WTC11 (cell line): ENCODE results near the gene AP5B1. TPM values are rescaled to one million over a fixed set of nuclear protein-coding genes. Genes with fewer than 3 reads are reported as not detected.

Experiments
- ATAC-seq: fragments of 200-7000 bp; cut with Tn5 transposase; 2 replicates; pipeline ENCODE4 v1.10.0; 2021; ENCODE audit warnings: mild to moderate bottlenecking, moderate library complexity
- CTCF ChIA-PET: fragments of 300-600 bp; sonication (Branson Sonifier 250); formaldehyde crosslinking; loops from one replicate; lab custom pipeline; 2021; ENCODE audit warnings: antibody characterized with exemption; lab: Charles Lee
- POLR2A ChIA-PET: fragments of 350-600 bp; sonication (Branson Sonifier 250); formaldehyde crosslinking; loops from one replicate; lab custom pipeline; 2021; ENCODE audit warnings: antibody characterized with exemption; lab: Charles Lee
- DNase-seq: peaks from one replicate; pipeline ENCODE4 v3.0.0; 2021; ENCODE audit warnings: low spot score
- H3K27ac Mint-ChIP-seq: 2 replicates; pipeline ENCODE4 v1.8.0; 2021; ENCODE audit warnings: mixed read lengths
- H3K27me3 Mint-ChIP-seq: 2 replicates; pipeline ENCODE4 v1.8.0; 2021; ENCODE audit warnings: low read depth, mild to moderate bottlenecking, moderate library complexity, mixed read lengths
- H3K36me3 Mint-ChIP-seq: 2 replicates; pipeline ENCODE4 v1.8.0; 2021; ENCODE audit warnings: mixed read lengths
- H3K4me1 Mint-ChIP-seq: 2 replicates; pipeline ENCODE4 v1.8.0; 2022; ENCODE audit warnings: mixed read lengths
- H3K4me3 Mint-ChIP-seq: 2 replicates; pipeline ENCODE4 v1.8.0; 2021; ENCODE audit warnings: mild to moderate bottlenecking, moderate library complexity, mixed read lengths
- H3K9me3 Mint-ChIP-seq: 2 replicates; pipeline ENCODE4 v1.8.0; 2021; ENCODE audit warnings: mixed read lengths
- CBFB ChIP-seq: sonication (generic); formaldehyde crosslinking; IDR thresholded peaks from 2 replicates; pipeline ENCODE4 v1.8.1; 2022; ENCODE audit warnings: mild to moderate bottlenecking, low read depth, missing genetic modification reagents
- CREB1 ChIP-seq: sonication (generic); formaldehyde crosslinking; IDR thresholded peaks from 2 replicates; pipeline ENCODE4 v1.8.0; 2023; ENCODE audit warnings: mild to moderate bottlenecking, missing genetic modification reagents
- EMX1 ChIP-seq: fragments of 250-450 bp; sonication (Bioruptor Pico); IDR thresholded peaks from 2 replicates; pipeline ENCODE4 v1.8.0; 2021; ENCODE audit warnings: mild to moderate bottlenecking
- GTF2I ChIP-seq: fragments of 250-450 bp; sonication (Bioruptor Pico); conservative IDR thresholded peaks from 2 replicates; pipeline ENCODE4 v1.4.0; 2021; ENCODE audit warnings: mild to moderate bottlenecking
- JUN ChIP-seq: sonication (generic); formaldehyde crosslinking; IDR thresholded peaks from 2 replicates; pipeline ENCODE4 v1.8.0; 2023; ENCODE audit warnings: mild to moderate bottlenecking, missing genetic modification reagents
- MYBL2 ChIP-seq: sonication (generic); formaldehyde crosslinking; IDR thresholded peaks from 2 replicates; pipeline ENCODE4 v1.8.1; 2023; ENCODE audit warnings: mild to moderate bottlenecking, moderate library complexity, missing genetic modification reagents
- RORB ChIP-seq: fragments of 250-450 bp; sonication (Bioruptor Pico); IDR thresholded peaks from 2 replicates; pipeline ENCODE4 v1.9.0; 2021; ENCODE audit warnings: mild to moderate bottlenecking
- SMAD3 ChIP-seq: sonication (generic); formaldehyde crosslinking; IDR thresholded peaks from 2 replicates; pipeline ENCODE4 v1.8.0; 2022; ENCODE audit warnings: missing genetic modification reagents, mild to moderate bottlenecking, borderline replicate concordance
- SMAD4 ChIP-seq: sonication (generic); formaldehyde crosslinking; IDR thresholded peaks from 2 replicates; pipeline ENCODE4 v1.8.0; 2022; ENCODE audit warnings: mild to moderate bottlenecking, missing genetic modification reagents
- ZNF263 ChIP-seq: sonication (generic); formaldehyde crosslinking; IDR thresholded peaks from 2 replicates; pipeline ENCODE4 v1.8.1; 2022; ENCODE audit warnings: low read depth, mild to moderate bottlenecking, moderate library complexity, missing genetic modification reagents
- ZNF416 ChIP-seq: fragments of 250-450 bp; sonication (Bioruptor Pico); IDR thresholded peaks from 2 replicates; pipeline ENCODE4 v1.9.0; 2021; ENCODE audit warnings: mild to moderate bottlenecking, inconsistent platforms
- ZNF671 ChIP-seq: fragments of 250-450 bp; sonication (Bioruptor Pico); IDR thresholded peaks from 2 replicates; pipeline ENCODE4 v1.8.0; 2021; ENCODE audit warnings: mild to moderate bottlenecking
- total RNA-seq: library from RNA; stranded (reverse); gene quantifications from 3 replicates; pipeline ENCODE4 v1.2.3, GENCODE V29; 2021
- TF ChIP-seq, protein P1 (sequence below): sonication (generic); formaldehyde crosslinking; IDR thresholded peaks from 2 replicates; pipeline ENCODE4 v1.8.1; 2023; ENCODE audit warnings: mild to moderate bottlenecking, missing genetic modification reagents
- TF ChIP-seq, protein P2 (sequence below): sonication (generic); formaldehyde crosslinking; IDR thresholded peaks from 2 replicates; pipeline ENCODE4 v1.8.1; 2023; ENCODE audit warnings: mild to moderate bottlenecking, missing genetic modification reagents
- TF ChIP-seq, protein P3 (sequence below): sonication (generic); formaldehyde crosslinking; IDR thresholded peaks from 2 replicates; pipeline ENCODE4 v1.8.0; 2023; ENCODE audit warnings: missing genetic modification reagents
- TF ChIP-seq, protein P4 (sequence below): sonication (generic); formaldehyde crosslinking; IDR thresholded peaks from 2 replicates; pipeline ENCODE4 v1.8.1; 2022; ENCODE audit warnings: mild to moderate bottlenecking, missing genetic modification reagents, moderate library complexity, borderline replicate concordance
- TF ChIP-seq, protein P5 (sequence below): sonication (generic); formaldehyde crosslinking; IDR thresholded peaks from 2 replicates; pipeline ENCODE4 v1.8.1; 2022; ENCODE audit warnings: low read depth, mild to moderate bottlenecking, moderate library complexity, missing genetic modification reagents, borderline replicate concordance
- TF ChIP-seq, protein P6 (sequence below): sonication (generic); formaldehyde crosslinking; conservative IDR thresholded peaks from 2 replicates; pipeline ENCODE4 v1.8.1; 2023; ENCODE audit warnings: mild to moderate bottlenecking, low read depth, missing genetic modification reagents, moderate library complexity
- TF ChIP-seq, protein P7 (sequence below): sonication (generic); formaldehyde crosslinking; IDR thresholded peaks from 2 replicates; pipeline ENCODE4 v1.8.1; 2023; ENCODE audit warnings: mild to moderate bottlenecking, missing genetic modification reagents, borderline replicate concordance

AP5B1 gene
- total RNA-seq, 1 experiment from 2014 or later: 17.2 TPM

DNA sequence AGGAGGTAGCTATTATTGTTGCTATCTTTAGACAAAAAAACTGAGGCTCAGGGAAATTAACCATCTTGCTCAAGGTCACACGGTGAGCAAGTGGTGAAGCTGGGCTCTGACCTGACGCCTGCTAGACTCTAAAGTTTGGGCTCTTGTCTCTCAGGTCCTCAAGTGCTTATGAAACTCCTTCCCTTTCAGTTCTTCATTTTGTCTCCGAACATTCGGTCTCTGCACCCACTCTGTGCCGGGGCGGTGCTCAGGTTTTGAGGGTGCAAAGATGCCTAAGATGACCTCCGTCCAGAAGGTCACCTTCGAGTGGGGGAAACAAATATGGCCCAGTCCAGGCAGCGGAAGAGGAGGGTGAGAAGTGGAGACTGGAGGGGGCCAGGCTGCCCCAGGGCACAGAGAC is 22.1 kb upstream of the AP5B1 start:
- DNase-seq: no peak
- Mint-ChIP-seq H3K4me1 (peaks cover 16% of the 10 kb centered on the region), H3K9me3 (no peaks in the 10 kb centered on the region), H3K36me3 (no peaks in the 10 kb centered on the region), H3K4me3 (no peak overlapping the region), H3K27ac (no peak overlapping the region), H3K27me3 (no peaks in the 10 kb centered on the region)
- ChIA-PET CTCF (interaction anchor here (1.4 to 11.3 kb wide), 4 partner anchors 23 to 82 kb away, joined by 3 to 130 read pairs (median 4); partner anchors contain the start of genes AP5B1 and MUS81), POLR2A (no interaction called here)
- no peak for ATAC-seq
- TF ChIP-seq CREB1 (no peak), EMX1 (CRISPR knock-in tag) (no peak), RORB (CRISPR knock-in tag) (no peak), ZNF263 (CRISPR knock-in tag) (no peak), MYBL2 (CRISPR knock-in tag) (no peak), SMAD4 (no peak), ZNF416 (CRISPR knock-in tag) (no peak), SMAD3 (no peak), CBFB (CRISPR knock-in tag) (no peak), GTF2I (no peak), JUN (CRISPR knock-in tag) (no peak), ZNF671 (no peak)
- TF ChIP-seq, protein P1, sequence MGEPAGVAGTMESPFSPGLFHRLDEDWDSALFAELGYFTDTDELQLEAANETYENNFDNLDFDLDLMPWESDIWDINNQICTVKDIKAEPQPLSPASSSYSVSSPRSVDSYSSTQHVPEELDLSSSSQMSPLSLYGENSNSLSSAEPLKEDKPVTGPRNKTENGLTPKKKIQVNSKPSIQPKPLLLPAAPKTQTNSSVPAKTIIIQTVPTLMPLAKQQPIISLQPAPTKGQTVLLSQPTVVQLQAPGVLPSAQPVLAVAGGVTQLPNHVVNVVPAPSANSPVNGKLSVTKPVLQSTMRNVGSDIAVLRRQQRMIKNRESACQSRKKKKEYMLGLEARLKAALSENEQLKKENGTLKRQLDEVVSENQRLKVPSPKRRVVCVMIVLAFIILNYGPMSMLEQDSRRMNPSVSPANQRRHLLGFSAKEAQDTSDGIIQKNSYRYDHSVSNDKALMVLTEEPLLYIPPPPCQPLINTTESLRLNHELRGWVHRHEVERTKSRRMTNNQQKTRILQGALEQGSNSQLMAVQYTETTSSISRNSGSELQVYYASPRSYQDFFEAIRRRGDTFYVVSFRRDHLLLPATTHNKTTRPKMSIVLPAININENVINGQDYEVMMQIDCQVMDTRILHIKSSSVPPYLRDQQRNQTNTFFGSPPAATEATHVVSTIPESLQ (CRISPR knock-in tag): no peak
- TF ChIP-seq, protein P2, sequence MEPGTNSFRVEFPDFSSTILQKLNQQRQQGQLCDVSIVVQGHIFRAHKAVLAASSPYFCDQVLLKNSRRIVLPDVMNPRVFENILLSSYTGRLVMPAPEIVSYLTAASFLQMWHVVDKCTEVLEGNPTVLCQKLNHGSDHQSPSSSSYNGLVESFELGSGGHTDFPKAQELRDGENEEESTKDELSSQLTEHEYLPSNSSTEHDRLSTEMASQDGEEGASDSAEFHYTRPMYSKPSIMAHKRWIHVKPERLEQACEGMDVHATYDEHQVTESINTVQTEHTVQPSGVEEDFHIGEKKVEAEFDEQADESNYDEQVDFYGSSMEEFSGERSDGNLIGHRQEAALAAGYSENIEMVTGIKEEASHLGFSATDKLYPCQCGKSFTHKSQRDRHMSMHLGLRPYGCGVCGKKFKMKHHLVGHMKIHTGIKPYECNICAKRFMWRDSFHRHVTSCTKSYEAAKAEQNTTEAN: no peak
- TF ChIP-seq, protein P3, sequence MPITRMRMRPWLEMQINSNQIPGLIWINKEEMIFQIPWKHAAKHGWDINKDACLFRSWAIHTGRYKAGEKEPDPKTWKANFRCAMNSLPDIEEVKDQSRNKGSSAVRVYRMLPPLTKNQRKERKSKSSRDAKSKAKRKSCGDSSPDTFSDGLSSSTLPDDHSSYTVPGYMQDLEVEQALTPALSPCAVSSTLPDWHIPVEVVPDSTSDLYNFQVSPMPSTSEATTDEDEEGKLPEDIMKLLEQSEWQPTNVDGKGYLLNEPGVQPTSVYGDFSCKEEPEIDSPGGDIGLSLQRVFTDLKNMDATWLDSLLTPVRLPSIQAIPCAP (CRISPR knock-in tag): no peak
- TF ChIP-seq, protein P4, sequence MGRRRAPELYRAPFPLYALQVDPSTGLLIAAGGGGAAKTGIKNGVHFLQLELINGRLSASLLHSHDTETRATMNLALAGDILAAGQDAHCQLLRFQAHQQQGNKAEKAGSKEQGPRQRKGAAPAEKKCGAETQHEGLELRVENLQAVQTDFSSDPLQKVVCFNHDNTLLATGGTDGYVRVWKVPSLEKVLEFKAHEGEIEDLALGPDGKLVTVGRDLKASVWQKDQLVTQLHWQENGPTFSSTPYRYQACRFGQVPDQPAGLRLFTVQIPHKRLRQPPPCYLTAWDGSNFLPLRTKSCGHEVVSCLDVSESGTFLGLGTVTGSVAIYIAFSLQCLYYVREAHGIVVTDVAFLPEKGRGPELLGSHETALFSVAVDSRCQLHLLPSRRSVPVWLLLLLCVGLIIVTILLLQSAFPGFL: no peak
- TF ChIP-seq, protein P5, sequence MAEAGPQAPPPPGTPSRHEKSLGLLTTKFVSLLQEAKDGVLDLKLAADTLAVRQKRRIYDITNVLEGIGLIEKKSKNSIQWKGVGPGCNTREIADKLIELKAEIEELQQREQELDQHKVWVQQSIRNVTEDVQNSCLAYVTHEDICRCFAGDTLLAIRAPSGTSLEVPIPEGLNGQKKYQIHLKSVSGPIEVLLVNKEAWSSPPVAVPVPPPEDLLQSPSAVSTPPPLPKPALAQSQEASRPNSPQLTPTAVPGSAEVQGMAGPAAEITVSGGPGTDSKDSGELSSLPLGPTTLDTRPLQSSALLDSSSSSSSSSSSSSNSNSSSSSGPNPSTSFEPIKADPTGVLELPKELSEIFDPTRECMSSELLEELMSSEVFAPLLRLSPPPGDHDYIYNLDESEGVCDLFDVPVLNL (CRISPR knock-in tag): no peak
- TF ChIP-seq, protein P6, sequence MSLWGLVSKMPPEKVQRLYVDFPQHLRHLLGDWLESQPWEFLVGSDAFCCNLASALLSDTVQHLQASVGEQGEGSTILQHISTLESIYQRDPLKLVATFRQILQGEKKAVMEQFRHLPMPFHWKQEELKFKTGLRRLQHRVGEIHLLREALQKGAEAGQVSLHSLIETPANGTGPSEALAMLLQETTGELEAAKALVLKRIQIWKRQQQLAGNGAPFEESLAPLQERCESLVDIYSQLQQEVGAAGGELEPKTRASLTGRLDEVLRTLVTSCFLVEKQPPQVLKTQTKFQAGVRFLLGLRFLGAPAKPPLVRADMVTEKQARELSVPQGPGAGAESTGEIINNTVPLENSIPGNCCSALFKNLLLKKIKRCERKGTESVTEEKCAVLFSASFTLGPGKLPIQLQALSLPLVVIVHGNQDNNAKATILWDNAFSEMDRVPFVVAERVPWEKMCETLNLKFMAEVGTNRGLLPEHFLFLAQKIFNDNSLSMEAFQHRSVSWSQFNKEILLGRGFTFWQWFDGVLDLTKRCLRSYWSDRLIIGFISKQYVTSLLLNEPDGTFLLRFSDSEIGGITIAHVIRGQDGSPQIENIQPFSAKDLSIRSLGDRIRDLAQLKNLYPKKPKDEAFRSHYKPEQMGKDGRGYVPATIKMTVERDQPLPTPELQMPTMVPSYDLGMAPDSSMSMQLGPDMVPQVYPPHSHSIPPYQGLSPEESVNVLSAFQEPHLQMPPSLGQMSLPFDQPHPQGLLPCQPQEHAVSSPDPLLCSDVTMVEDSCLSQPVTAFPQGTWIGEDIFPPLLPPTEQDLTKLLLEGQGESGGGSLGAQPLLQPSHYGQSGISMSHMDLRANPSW: no peak
- TF ChIP-seq, protein P7, sequence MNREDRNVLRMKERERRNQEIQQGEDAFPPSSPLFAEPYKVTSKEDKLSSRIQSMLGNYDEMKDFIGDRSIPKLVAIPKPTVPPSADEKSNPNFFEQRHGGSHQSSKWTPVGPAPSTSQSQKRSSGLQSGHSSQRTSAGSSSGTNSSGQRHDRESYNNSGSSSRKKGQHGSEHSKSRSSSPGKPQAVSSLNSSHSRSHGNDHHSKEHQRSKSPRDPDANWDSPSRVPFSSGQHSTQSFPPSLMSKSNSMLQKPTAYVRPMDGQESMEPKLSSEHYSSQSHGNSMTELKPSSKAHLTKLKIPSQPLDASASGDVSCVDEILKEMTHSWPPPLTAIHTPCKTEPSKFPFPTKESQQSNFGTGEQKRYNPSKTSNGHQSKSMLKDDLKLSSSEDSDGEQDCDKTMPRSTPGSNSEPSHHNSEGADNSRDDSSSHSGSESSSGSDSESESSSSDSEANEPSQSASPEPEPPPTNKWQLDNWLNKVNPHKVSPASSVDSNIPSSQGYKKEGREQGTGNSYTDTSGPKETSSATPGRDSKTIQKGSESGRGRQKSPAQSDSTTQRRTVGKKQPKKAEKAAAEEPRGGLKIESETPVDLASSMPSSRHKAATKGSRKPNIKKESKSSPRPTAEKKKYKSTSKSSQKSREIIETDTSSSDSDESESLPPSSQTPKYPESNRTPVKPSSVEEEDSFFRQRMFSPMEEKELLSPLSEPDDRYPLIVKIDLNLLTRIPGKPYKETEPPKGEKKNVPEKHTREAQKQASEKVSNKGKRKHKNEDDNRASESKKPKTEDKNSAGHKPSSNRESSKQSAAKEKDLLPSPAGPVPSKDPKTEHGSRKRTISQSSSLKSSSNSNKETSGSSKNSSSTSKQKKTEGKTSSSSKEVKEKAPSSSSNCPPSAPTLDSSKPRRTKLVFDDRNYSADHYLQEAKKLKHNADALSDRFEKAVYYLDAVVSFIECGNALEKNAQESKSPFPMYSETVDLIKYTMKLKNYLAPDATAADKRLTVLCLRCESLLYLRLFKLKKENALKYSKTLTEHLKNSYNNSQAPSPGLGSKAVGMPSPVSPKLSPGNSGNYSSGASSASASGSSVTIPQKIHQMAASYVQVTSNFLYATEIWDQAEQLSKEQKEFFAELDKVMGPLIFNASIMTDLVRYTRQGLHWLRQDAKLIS (CRISPR knock-in tag): no peak
